CD4-positive, alpha-beta T cell treated with Interferon alpha-2 for 1 hour (primary cell): ENCODE measurements around the gene HOGA1.

Experiments
- DNase-seq, 2 donors: peaks; one replicate each; pipeline ENCODE4 v3.0.0-alpha.2; 2020 to 2022

Gene HOGA1

DNA sequence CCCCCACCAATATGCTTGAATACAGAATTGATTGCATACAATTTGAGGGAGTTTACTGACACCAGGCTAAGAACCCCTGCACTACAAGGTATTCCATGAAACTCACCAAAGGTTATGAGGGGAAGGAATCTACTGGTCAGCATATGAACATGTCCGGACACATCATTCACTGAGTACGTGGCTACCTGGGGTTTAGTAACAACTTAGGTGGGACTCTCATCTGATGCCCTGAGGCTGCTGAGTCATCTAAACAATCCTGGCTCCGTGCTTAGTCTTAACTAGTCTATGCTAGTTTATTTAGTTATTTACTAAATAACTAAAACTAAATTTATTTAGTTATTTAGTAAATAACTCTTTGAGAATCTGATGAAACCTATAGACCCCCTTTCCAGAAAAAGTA lies 67.6 kb downstream of the HOGA1 start:
- DNase-seq = no peak

DNA sequence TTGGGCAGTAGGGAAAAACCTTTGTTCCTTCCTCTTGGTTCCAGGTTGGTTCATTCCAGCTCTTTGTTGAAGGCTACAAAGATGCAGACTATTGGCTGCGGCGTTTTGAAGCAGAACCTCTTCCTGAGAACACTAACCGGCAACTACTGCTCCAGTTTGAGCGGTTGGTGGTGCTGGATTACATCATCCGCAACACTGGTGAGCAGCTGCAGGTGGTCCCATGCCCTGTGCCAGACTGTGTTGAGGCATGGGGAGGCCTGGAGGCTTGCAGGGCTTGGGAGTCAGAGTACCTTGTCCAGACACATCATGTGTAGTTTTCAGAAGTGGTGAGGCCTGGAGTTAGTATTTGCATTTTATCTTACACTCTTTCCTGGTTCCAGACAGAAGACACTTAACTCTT lies 72.6 kb downstream of the HOGA1 start:
- no peak for DNase-seq

GRCh38 chr10:97659589-97659988 lies 75.4 kb downstream of the HOGA1 start:
- DNase-seq = no peak
